GM19240 (cell line): Measurements from ENCODE around the gene ZNF835.
"Not testable (repeated sequence)": the region's sequence is repeated elsewhere in the genome, so short reads cannot be mapped to it uniquely, and the experiment has no call there.

Experiments used
- DNase-seq: peaks from one replicate; pipeline ENCODE4 v3.0.0; 2011; ENCODE audit warnings: low spot score; ENCODE audit not compliant: insufficient read length

ZNF835 gene

GRCh38 chr19:56671613-56671994 is at the start of gene ZNF835:
ZNF835 (minus strand) TSS chr19:56671757; CDS start chr19:56665198, 6,559 bp downstream.
- no peak for DNase-seq

DNA sequence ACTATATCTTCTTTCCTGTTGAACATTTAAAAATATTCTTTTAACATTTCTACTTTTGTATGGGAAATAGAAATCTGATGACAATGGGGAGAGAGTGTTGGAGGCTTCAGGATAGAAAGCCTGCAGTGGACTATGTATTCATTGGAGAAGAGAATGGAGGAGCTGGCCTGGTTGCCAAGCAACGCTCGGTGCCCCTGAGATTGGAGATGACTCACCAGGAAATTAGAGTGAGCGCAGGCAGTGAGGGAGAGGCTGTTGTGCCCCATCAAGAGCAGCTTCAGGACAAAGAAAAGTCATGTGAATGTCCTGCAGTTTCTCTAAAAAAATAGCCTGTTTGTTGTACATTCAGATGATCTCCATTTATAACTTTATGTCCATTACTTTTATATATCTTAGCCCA is 48.7 kb upstream of the ZNF835 start:
- DNase-seq, result no peak

- DNase-seq, result no peak
Measured at GRCh38 chr19:56718231-56718630, 46.7 kb upstream of the ZNF835 start.

DNA sequence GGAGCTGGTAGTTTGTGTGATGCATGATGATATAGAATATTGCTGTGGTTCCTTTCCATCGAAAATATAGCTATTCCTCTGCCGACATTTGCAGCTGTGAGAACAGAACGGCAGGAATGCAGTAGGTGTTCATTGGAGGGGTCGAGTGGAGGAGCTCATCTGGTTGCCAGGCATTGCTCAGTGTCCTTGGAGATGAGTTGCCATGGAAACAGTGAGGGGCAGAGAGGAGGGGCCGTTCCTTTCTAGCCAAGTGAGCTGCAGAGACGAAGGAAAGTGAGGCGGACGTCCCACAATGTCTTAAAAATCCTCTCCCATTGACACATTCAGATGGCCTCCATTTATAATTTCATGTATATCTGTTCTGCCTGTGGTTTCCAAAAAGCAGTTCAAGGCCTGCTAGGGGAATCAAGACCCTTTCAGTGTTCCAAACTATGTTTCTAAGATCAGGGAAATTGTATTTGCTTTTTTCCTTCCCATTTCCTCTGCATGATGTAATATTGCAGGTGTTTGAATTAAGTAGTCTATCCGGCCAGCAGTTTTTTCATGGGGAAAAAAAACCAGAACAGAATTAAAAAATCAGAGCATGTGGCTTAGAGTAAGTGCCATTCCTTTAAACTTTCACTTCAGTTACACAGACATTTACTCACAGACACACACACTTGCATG is 41.2 kb upstream of the ZNF835 start:
- DNase-seq, result no peak

DNA sequence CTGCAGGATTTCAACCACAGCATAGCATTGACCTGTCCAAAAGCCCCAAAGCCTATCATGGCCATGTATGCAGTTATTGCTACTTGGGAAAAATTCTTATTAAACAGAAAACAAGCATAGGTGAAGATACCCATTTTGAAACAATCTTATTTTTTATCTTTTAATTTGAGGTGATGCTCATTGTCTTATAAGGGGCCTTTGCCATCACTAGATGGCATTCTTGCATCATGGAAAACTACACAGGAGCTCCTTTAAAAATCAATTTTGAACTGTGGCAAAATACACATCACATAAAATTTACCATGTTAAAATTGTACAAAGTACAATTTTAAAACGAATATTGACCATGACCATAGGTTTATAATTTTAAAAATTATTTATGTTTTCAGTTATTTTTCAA is 38.9 kb upstream of the ZNF835 start:
- no peak for DNase-seq

GRCh38 chr19:56707821-56708220 is 36.3 kb upstream of the ZNF835 start:
- no peak for DNase-seq

DNA sequence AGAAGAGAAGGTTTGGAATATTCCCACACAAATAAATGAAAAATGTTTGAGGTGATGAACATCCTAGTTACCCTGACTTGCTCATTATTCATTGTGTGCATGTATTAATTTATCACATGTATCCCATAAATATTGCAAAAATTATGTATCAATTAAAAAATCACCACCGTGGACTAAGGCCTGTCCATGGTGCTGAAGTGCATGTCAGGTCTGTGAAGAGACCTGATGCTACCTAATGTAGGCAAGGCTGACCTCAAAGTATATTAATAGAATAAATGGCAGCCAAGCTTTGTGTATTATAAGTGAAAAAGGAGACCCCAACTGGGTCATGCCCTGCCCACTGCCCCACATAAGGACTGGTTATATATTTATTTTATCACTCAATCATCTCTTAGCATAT is 34.4 kb upstream of the ZNF835 start:
- no peak for DNase-seq

GRCh38 chr19:56701895-56702294 is 30.3 kb upstream of the ZNF835 start:
- no peak for DNase-seq

- DNase-seq, result no peak
Measured at GRCh38 chr19:56699552-56699951, 28.0 kb upstream of the ZNF835 start.

DNA sequence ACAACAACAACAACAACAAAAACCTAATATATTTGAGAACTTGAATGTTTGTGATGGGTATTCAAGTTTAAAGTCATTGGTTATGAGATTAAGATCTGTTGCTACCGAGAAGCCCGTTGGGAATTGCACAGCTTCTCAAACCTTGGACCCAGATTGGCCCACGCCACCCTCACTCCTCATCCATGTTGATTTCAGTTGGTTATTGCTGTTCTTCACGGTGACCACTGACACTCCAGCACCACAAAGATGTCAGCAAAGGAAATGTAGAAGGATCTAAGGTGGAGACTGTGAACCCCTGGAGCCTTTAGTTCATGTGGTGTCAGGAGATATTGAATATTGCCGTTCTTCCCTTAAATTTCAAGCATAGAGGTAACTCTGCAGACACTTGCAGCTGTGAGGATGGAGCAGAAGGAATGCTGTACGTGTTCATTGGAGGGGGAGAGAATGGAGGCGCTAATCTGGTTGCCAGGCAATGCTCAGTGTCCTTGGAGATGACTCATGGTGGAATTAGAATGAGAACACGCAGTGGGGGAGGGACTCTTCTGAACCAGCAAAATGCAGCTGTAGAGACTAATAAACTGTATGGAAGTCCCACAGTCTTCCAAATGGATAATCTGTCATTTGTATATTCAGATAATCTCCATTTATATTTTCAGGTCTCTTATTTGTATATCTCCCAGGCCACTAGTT is 20.8 kb upstream of the ZNF835 start:
- DNase-seq, result no peak

DNA sequence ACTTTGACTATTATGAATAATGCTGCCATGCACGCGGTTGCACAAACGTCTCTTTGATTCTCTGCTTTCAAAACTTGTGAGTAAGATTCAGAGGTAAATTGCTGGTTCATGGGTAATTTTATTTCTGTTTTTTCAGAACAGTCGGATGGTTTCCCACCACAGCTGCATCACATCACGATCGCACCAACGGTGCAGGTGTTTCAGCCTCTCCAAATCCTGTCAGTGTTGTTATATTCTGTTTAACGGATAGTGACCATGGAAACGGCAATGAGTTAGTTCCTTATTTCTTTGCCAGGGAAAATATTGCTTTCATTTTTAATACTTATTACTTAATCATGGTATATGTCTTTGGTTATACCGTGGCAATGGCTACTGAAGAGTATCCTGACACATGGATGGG is 19.1 kb upstream of the ZNF835 start:
- DNase-seq, result no peak

DNA sequence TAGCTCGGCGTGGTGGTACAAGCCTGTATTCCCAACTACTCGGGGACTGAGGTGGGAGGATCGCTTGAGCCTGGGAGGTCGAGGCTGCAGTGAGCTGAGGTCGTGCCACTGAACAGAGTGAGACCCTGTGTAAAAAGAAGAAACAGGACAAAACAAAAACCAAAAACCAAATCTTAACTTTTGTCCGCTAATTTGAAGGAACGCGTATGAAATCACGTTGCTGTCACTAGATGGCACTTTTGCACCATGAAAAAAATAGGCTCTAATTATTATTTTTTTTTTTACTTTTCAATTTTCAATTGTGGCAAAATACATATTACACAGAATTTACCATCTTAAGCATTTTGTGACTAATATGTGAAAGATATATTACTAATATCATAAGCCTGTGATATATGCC is 17.6 kb upstream of the ZNF835 start:
- no peak for DNase-seq

DNA sequence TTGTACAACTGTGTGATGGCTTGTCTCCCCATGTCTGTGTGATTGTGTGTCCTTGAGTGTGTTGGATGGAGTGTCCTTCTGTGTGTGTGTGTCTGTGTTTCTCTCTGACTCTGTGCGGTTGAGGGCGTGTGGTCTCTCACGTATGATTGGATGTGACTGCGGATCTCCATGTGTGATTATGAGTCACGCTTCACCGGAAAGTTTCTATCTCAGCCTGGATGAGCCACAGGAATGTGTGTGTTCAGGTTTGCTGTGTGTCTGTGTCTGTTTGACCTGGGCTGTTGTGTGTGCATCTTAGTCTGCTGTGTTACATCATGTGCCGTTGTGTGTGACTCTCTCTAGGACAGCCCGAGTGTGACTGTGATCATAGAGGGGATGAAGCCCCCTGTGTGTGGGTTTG is 15.5 kb upstream of the ZNF835 start:
- no peak for DNase-seq

GRCh38 chr19:56683116-56683515 is 11.6 kb upstream of the ZNF835 start:
- no peak for DNase-seq

GRCh38 chr19:56681702-56682101 is 10.1 kb upstream of the ZNF835 start:
- DNase-seq, result no peak

GRCh38 chr19:56678205-56678604 is 6.6 kb upstream of the ZNF835 start:
- no peak for DNase-seq

DNA sequence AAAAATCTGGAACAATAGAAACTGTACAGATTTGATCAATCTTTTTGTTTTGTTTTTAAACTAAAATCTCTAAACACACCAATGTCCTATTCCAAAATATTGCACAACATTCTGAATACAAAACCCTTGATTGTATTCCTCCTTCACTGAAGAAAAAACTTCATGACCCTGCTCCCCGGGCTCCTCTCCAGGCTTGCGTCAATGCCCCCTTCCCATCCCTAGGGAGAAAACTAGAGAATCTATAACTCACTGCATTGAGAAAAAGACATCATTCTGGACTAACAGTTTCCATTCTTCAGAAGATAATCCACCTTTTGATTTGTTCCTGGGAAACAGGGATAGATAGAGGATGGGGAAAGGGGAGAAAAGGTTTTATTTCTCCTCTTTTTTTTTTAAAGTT is 1.1 kb upstream of the ZNF835 start:
- DNase-seq, result not testable (repeated sequence)

DNA sequence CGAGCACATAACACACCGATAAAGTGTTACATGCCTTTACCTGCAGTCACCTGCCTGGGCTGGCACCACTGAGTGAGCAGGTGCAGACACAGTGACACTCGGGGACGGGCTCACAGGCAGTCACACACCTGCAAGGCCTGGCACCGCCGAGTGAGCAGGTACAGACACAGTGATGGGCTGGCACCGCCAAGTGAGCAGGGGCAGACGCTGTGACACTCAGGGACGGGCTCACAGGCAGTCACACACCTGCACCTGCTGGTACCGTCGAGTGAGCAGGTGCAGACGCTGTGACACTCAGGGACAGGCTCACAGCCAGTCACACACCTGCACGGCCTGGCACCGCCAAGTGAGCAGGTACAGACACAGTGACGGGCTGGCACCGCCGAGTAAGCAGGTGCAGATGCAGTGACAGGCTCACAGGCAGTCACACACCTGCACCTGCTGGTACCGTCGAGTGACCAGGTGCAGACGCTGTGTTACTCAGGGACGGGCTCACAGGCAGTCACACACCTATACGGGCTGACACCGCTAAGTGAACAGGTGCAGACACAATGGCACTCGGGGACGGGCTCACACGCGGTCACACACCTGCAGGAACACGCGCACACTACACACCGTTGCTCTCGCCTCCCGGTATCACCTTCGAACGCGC is 470 bp downstream of the ZNF835 start:
- DNase-seq, result no peak

GRCh38 chr19:56670401-56670960 is 1.1 kb downstream of the ZNF835 start:
- DNase-seq, result no peak

DNA sequence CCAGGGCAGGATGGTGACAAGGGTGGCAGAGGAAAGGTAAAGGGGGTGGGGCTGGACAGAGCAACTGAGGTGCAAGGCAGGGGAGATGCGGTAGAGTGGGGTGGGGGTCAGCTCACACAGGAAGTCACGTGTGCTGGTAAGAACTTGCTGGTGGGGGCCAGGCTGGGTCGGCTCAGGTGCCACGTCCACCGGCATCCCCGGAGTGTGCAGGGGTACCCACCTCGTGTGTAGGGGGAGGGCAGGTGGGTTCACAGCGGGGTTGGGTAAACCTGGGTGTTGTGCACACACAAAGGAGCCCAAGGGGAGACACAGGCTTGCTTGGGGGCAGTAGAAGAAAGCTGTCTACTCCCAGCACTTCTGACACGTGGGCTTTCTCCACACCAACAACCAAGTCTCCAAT is 2.9 kb downstream of the ZNF835 start:
- no peak for DNase-seq

DNA sequence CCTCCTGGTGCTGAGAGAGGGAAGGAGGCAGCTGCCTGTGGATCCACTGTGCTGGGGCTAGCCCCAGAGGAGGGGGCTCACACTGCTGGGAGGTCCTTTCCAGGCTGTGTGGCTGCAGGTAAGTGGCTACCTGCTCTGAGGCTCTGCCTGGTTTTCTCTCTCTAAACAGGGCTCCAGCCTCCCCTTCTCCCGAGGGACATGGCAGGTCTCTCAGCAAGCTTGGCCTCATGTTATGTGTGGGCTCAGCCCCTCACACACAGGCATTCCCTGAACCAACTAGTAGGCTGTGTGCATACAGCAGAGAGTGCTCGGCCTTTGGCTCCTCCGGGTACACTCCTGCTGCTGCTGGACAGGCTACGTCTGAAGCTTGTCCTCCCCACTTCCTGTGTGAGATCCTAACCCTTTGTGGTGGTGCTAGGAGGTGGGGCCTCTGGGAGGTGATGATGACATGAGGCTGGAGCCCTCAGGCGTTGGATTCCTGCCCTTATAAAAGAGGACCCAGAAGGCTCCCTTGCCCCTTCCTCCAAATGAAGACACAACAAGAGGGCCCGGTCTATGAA is 4.2 kb downstream of the ZNF835 start:
- DNase-seq, result no peak

- no peak for DNase-seq
Measured at GRCh38 chr19:56664511-56664910, 7.0 kb downstream of the ZNF835 start.
